Large intestine (tissue), 3 donors: ENCODE results near the gene PCBP3. TPM values are rescaled to one million over a fixed set of nuclear protein-coding genes. Genes with fewer than 3 reads are reported as not detected.
"Not testable (repeated sequence)": the region's sequence is repeated elsewhere in the genome, so short reads cannot be mapped to it uniquely, and the experiment has no call there.

Experiments used
- DNase-seq, 2 donors: peaks; one replicate each; pipeline versions ENCODE4 v3.0.0 to v3.0.0-alpha.2; 2013
- H3K27ac ChIP-seq: one replicate; pipeline ENCODE4 v1.5.1; 2013; ENCODE audit warnings: low read length
- H3K27me3 ChIP-seq: 2 replicates; pipeline ENCODE4 v1.6.1; 2013; ENCODE audit warnings: low read length; ENCODE audit not compliant: control insufficient read depth, insufficient read depth
- H3K36me3 ChIP-seq: 2 replicates; pipeline ENCODE4 v1.6.1; 2013; ENCODE audit warnings: low read length; ENCODE audit not compliant: control insufficient read depth, insufficient read depth
- H3K4me1 ChIP-seq: one replicate; pipeline ENCODE4 v1.6.1; 2013; ENCODE audit warnings: low read length; ENCODE audit not compliant: control insufficient read depth, insufficient read depth
- H3K4me3 ChIP-seq: one replicate; pipeline ENCODE4 v1.5.1; 2013; ENCODE audit warnings: low read length
- H3K9me3 ChIP-seq: one replicate; pipeline ENCODE4 v1.6.1; 2013; ENCODE audit warnings: mild to moderate bottlenecking, low read depth, low read length, moderate library complexity; ENCODE audit not compliant: control insufficient read depth
- WGBS: methylation state at CpG from one replicate; pipeline ENCODE4 v1.1.5; 2013; ENCODE audit warnings: low lambda C conversion rate; ENCODE audit not compliant: insufficient coverage; 5-methylcytosine and 5-hydroxymethylcytosine counted together
- polyA plus RNA-seq: library from polyadenylated mRNA; unstranded; fragments of 120-200 nt; gene quantifications from one replicate; pipeline ENCODE4 v1.2.1, GENCODE V29; 2013

PCBP3 gene
- polyA plus RNA-seq, 1 donor = 7.4 TPM

GRCh38 chr21:45892916-45893739, 249.6 kb downstream of the PCBP3 start:
- H3K9me3 ChIP-seq = no peaks in the 10 kb centered on the region
- no CpG with 5 or more reads among the region's 11 CpGs for WGBS
- no peaks in the 10 kb centered on the region for H3K36me3 ChIP-seq
- peaks cover 5% of the 10 kb centered on the region for H3K4me1 ChIP-seq
- H3K4me3 ChIP-seq = no peak overlapping the region
- no peak overlapping the region for H3K27ac ChIP-seq
- H3K27me3 ChIP-seq = no peaks in the 10 kb centered on the region
- DNase-seq = no peak

DNA sequence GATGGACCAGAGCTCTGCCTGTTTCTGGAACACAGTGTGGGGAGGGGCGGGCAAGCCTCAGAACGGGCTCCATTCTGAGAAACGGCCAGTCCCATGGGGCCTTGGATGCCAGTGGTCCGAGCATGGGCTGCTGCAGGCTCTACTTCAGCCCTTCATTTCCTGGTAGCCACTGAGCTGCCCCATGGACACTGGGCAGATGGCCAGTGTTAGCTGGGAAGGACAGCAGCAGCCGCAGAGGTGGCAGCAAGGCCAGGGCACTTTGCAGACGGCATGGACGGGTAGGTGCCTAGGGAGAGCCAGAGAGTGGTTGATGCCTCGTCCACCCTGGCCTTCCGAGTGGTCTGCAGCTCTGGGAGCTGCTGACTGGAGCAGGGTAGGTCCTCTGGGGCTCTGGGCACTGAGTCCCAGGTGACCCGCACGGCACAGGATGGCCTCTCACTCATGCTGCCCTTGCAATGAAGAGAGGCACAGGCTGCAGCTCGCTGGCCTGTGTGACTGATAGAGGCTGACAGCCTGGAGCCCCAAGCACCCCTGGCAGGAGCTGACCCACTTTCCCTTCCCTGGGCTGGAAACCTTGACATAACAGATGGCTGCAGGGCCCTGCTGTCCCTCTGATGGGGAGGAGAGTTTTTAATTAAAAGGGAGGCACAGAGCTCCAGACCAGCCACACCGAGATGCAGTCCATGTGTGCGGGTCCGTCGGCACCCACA, 250.4 kb downstream of the PCBP3 start:
- no peak overlapping the region for H3K4me3 ChIP-seq
- peaks cover 5% of the 10 kb centered on the region for H3K4me1 ChIP-seq
- no peak for DNase-seq
- no peaks in the 10 kb centered on the region for H3K36me3 ChIP-seq
- H3K27me3 ChIP-seq = no peaks in the 10 kb centered on the region
- H3K27ac ChIP-seq = no peak overlapping the region
- no peaks in the 10 kb centered on the region for H3K9me3 ChIP-seq
- no CpG with 5 or more reads among the region's 16 CpGs for WGBS

GRCh38 chr21:45894450-45894825, 250.9 kb downstream of the PCBP3 start:
- 100% methylated on average over 2 of the region's 9 CpGs for WGBS

DNA sequence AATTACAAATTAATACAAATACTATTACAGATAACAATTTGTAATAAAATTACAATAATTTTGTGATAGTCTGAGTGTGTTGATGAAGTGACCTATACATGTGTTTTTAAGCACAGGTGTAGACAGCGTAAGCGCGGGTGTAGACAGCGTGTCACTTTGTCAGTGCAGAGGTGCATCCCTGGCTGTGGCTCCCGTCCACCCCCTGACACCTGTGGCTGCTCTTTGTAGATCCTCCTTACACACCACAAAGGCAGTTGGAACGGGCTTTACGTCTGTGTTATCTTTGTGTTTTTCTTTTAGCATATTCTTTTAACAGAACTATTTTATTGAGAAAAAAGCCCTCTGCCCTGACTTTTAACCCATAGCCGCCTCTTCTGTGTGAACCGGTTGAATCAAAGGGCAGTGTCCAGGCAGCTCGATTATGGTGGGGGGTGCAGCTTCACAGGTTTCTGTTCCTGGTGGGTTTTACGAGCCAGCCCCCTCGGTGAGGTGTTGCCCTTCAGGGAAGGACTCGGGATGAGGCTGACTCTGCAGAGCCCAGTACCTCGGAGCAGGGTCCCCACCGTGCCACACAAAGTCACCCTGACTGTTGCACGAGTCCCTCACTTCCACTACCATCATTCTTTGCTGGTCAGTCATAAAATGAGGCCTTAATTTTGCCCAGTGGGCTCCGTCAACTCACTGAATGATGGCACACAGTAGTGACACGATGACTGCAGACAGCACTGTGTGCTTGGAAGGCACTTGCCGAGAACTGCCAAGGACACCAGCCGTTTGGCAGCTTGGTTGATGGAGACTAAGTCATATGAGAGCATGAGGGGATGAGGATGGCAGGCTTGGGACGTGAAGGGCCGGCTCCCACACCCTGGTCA, 251.6 kb downstream of the PCBP3 start:
- Histone ChIP-seq H3K27ac (no peak overlapping the region), H3K4me3 (no peak overlapping the region), H3K4me1 (peaks cover 5% of the 10 kb centered on the region), H3K9me3 (no peaks in the 10 kb centered on the region), H3K27me3 (no peaks in the 10 kb centered on the region), H3K36me3 (no peaks in the 10 kb centered on the region)
- no peak for DNase-seq
- WGBS = no CpG with 5 or more reads among the region's 22 CpGs

More at GRCh38 chr21:45894450-45894825, 250.9 kb downstream of the PCBP3 start:
- Histone ChIP-seq H3K36me3 (no peaks in the 10 kb centered on the region), H3K27me3 (no peaks in the 10 kb centered on the region), H3K9me3 (no peaks in the 10 kb centered on the region), H3K27ac (no peak overlapping the region), H3K4me3 (no peak overlapping the region), H3K4me1 (peaks cover 5% of the 10 kb centered on the region)
- peak in 1 of 2 donors; percentile 13 for DNase-seq

DNA sequence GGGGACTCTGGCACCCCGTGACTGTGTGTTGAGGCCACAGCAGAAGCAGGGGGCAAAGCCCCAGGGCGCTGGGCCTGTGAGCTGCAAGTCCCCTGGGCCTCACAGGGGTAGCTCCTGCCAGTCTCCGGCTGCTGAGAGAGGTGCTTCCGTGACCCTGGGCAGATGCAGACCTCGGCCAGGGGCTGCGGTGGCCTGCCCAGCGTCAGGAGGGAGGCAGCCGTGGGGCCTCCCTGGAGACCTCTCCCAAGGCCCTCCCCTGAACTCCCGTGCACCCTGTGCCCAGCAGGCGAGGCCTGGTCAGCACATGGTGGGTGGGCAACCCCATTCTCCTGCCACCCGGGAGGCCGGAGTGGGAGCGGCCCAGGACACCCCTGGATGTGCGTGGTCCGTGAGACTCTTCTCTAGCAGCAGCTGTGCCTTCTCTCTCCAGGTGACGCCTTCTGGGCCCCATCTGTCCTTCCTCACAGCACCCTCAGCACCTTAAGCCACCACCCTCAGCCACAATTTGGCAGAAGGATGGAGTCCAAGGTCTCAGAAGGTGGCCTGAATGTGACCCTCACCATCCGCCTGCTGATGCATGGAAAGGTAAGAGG, 252.3 kb downstream of the PCBP3 start:
- Histone ChIP-seq H3K4me3 (no peak overlapping the region), H3K9me3 (no peaks in the 10 kb centered on the region), H3K27ac (no peak overlapping the region), H3K27me3 (no peaks in the 10 kb centered on the region), H3K4me1 (peaks cover 5% of the 10 kb centered on the region), H3K36me3 (no peaks in the 10 kb centered on the region)
- no peak for DNase-seq
- WGBS = no CpG with 5 or more reads among the region's 17 CpGs

DNA sequence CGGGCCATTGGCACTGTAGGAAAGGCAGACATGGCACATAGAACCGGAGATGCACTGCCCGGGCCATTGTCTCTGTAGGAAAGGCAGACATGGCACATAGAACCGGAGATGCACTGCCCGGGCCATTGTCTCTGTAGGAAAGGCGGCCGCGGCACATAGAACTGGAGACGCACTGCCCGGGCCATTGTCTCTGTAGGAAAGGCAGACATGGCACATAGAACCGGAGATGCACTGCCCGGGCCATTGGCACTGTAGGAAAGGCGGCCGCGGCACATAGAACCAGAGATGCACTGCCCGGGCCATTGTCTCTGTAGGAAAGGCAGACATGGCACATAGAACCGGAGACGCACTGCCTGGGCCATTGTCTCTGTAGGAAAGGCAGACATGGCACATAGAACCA, 252.9 kb downstream of the PCBP3 start:
- not testable (repeated sequence) for DNase-seq, H3K36me3 ChIP-seq, H3K4me3 ChIP-seq, H3K9me3 ChIP-seq, H3K27ac ChIP-seq, H3K27me3 ChIP-seq, H3K4me1 ChIP-seq
- WGBS = 93% methylated on average over 6 of the region's 18 CpGs

- Histone ChIP-seq H3K27me3 (no peaks in the 10 kb centered on the region), H3K27ac (no peak overlapping the region), H3K36me3 (no peaks in the 10 kb centered on the region), H3K4me3 (no peak overlapping the region), H3K4me1 (no peaks in the 10 kb centered on the region), H3K9me3 (no peaks in the 10 kb centered on the region)
- WGBS = no CpG with 5 or more reads among the region's 25 CpGs
- DNase-seq = no peak
Observed at GRCh38 chr21:45897191-45898027, 253.9 kb downstream of the PCBP3 start.

DNA sequence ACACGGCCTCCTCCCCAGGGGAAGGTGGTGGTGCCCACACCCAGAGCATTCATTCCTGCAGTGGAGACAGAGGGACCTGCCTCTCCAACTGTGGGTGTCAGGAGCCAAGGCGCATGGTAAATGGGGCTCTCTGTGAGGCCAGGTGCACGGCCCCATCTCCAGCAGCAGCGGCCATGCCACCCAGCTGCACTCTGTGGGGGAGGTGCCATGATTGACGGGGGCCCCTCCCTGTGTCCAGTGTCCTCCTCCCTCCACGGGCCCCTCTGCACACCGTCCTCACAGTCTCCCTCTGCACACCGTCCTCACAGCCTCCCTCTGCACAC, 254.5 kb downstream of the PCBP3 start:
- WGBS = no CpG with 5 or more reads among the region's 8 CpGs
- no peak overlapping the region for H3K27ac ChIP-seq
- no peaks in the 10 kb centered on the region for H3K36me3 ChIP-seq
- DNase-seq = no peak
- no peaks in the 10 kb centered on the region for H3K27me3 ChIP-seq
- no peak overlapping the region for H3K4me3 ChIP-seq
- H3K4me1 ChIP-seq = no peaks in the 10 kb centered on the region
- no peaks in the 10 kb centered on the region for H3K9me3 ChIP-seq

DNA sequence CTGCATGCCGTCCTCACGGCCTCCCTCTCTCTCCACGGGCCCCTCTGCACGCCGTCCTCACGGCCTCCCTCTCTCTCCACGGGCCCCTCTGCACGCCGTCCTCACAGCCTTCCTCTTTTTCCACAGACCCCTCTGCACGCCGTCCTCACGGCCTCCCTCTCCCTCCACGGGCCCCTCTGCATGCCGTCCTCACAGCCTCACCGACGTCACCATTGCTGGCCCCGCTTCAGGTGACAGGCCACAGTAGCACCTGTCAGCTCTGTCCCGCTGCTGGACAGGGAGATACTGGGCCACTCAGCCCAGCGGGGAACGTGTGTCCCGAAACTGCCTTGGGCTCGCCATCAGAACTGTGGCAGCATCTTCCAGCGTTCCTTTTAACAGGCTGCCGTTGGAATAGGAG, 255.3 kb downstream of the PCBP3 start:
- H3K4me1 ChIP-seq = no peaks in the 10 kb centered on the region
- no peak for DNase-seq
- H3K36me3 ChIP-seq = no peaks in the 10 kb centered on the region
- no CpG with 5 or more reads among the region's 24 CpGs for WGBS
- H3K9me3 ChIP-seq = no peaks in the 10 kb centered on the region
- no peak overlapping the region for H3K4me3 ChIP-seq
- no peaks in the 10 kb centered on the region for H3K27me3 ChIP-seq
- no peak overlapping the region for H3K27ac ChIP-seq
